Stimulated activated CD8-positive, alpha-beta memory T cell treated with anti-CD3 and anti-CD28 coated beads, Interleukin-7, amount 100 ng/mL, for 4 hours (primary cell): ENCODE data around the gene SLC7A5.
A peak's percentile ranks its signal among the peaks of the same experiment; 100 is the strongest.
"Not testable (repeated sequence)": the region's sequence is repeated elsewhere in the genome, so short reads cannot be mapped to it uniquely, and the experiment has no call there.

Experiments used
- DNase-seq, 2 donors: peaks; one replicate each; pipeline ENCODE4 v3.0.0-alpha.2; 2020; ENCODE audit warnings: low read depth in 2 of 2

SLC7A5 gene

GRCh38 chr16:87822108-87822970 is 47.0 kb downstream of the SLC7A5 start:
- DNase-seq = no peak

DNA sequence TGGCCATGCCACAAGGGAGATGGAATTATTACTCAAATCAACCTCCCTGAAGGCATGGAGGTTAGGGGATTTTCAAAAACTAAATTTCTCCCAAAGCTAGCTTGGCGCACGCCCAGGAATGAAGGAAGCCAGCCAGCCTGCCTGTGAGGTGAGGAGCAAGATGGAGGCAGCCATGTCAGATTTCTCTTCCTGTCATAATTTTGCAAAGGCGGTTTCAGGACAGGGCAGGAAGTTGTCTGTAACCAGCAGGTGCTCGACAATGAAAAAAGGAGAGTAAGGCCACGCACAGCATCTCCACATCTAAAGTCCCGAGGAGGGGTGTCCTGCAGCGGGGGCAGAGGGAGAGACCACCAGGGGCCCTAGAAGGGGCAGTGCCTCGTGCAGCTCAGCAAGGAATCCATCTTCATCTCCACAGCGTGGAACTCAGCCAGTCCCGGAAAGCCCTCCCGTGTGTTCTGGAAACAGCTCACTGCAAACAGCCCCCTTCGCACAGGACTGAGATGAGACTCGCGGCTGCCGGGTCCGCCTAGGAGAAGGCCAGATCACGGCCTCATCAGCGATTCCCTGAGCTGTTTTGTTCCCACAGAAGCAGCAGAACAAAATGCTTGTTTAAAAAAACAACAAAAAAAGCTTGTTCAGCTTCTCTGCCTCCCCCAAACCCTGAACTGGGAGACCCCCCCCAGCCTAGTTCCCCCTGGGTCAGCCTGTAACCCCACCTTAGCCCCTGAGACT is 47.8 kb downstream of the SLC7A5 start:
- no peak for DNase-seq

DNA sequence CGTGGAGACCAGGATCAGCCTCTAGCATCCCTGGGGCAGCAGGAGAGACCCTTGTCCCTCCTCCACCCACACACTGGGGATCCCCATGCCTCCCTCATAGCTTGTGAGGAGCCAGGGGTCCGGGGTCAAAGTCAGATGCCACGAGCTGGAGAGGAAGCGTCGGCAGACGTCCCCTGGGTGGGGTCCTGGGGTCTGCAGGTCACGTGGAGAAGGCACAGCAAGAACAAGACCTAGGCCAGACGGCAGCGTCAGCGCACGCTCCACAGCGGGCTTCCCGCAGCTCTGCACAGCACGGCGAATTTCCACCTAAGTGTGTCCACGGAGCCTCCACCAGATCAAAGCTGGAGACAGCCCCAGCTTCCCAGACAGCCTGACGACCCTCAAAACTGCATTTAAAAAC is 49.3 kb downstream of the SLC7A5 start:
- DNase-seq = no peak

- DNase-seq = no peak
These were observed 50.0 kb downstream of the SLC7A5 start for GRCh38 chr16:87819282-87819681.

- DNase-seq = no peak
These were observed 50.7 kb downstream of the SLC7A5 start for GRCh38 chr16:87818533-87819161.

GRCh38 chr16:87817910-87818309 is 51.4 kb downstream of the SLC7A5 start:
- DNase-seq = no peak

- DNase-seq = not testable (repeated sequence)
These were observed 51.9 kb downstream of the SLC7A5 start for GRCh38 chr16:87817370-87817769.

DNA sequence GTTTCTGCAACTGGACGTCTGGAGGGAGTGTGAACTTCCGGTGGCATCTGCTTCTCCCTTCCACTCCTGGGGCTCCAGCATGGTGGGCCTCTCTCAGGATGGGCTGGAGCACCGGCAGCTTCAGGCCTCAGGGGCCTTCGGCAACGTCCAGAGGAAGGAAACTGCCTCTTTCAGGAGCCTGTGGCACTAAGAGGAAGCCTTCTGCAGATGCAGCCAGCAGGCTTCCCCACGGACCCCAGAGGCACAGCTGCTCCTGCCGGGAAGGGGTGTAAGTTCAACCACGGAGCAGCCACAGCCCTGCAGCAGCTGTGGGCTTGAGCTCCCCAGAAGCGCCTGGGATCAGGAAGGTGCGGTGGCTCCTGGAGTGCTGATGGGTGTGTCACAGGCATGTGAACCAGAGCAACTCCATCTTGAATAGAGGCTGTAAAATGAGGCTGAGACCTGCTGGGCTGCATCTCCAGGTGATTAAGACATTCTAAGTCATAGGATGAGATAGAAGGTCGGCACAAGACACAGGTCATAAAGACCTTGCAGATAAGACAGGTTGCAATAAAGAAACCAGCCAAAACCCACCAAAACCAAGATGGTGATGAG is 52.7 kb downstream of the SLC7A5 start:
- DNase-seq = no peak

DNA sequence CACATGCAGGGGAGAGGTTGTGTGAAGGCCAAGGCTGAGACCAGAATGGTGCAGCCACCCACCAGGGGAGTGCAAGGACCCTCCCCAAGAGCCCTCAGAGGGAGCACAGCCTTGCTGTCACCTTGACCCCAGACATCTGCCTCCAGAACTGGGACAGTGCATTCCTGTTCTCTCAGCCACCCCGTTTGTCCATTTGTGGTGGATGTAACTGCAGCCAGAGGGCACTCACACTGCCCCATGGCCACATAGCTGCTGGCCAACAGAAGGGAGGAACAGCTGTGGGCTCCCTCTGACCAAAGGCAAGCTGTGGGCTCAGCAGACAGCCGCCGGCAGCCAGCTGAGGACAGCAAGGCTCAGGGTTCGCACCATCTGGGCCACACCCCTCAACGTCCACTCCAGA is 53.7 kb downstream of the SLC7A5 start:
- no peak for DNase-seq

GRCh38 chr16:87812200-87812656 is 57.1 kb downstream of the SLC7A5 start:
- DNase-seq = no peak

DNA sequence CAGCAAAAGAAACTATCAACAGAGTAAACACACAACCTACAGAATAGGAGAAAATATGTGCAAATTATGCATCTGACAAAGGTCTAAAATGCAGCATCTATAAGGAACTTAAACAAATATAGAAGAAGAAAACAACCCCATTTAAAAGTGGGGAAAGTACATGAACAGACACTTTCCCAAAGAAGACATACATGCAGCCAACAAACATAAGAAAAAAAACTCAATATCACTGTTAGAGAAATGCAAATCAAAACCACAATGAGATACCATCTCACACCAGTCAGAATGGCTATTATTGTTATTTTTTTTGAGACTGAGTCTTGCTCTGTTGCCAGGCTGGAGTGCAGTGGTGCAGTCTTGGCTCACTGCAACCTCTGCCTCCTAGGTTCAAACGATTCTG is 57.9 kb downstream of the SLC7A5 start:
- not testable (repeated sequence) for DNase-seq

DNA sequence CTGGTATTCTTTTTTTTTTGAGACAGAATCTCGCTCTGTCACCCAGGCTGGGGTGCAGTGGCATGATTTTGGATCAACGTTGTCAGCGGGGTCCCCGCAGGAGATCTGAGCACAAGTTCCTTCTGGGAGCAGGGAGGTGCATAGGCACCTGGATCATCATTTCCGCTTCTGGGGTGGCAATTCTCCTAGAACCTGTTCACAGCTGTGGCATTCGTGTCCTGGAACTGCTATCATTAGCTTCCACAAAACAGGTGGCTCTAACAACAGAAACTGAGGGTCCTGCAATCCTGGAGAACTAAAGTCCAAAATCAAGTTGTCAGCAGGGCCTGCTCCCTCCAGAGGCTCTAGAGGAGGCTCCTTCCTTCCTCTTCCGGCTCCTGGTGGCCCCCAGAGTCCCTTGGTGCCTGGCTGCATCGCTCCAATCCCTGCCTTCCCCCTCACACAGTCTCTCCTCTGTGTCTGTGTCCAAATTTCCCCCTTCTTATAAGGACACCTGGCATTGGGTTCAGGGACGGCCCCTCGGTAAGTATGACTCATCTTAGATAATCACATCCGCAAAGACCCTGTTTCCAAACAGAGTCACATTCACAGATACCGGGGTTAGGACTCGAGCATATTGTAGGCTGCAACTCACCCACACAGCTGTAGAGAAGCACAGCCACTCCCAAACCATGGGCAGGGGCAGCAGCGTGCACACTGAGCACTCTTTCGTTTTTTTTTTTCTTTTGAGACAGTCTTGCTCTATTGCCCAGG is 60.0 kb downstream of the SLC7A5 start:
- no peak for DNase-seq

- no peak for DNase-seq
These were observed 61.2 kb downstream of the SLC7A5 start for GRCh38 chr16:87808108-87808507.

DNA sequence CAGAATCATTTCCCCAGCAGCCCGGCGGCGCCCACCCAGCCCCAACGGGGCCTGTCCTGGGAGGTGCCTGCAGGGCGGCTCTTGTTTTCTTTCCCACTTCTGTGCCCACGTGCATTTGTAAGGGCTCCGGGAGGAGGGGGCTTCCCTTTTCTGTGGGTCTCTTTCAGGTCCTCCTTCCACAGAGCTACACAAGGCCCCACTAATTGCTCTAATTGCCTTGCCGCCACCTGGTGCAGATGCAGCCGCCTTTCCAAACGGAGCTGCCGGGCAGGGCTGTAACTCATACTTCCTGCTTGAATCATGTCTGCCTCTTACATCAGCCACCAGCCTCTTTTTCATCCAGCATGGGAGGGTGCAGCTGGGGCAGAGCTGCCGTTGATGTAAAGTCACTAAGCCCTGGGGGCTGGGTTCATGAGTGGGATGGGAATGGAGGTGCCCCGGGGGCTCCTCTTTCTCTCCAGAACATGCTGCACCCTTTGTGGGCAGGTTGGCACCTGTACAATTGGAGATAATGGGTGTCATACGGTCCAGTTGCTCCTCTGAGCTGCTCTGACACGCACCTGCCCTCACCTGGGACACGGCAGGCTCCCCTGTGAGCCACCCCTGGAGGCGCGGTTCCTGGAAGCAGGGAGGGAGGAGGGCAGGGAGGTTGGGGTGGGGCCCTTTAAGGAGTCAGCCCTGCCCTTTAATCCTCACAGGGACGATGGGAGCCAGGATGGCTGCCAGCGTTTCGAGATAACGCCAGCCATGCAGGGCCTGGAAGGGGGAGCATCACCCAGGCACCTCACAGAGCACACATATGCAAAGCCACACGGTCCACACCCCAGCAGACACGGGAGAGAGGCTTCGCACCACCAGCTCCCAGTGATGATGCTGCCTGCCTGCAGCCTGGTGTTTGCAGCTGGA is 62.4 kb downstream of the SLC7A5 start:
- DNase-seq = peak; percentile 43 to 56

- DNase-seq = no peak
These were observed 63.1 kb downstream of the SLC7A5 start for GRCh38 chr16:87806261-87806640.

- no peak for DNase-seq
These were observed 65.9 kb downstream of the SLC7A5 start for GRCh38 chr16:87803385-87803784.

GRCh38 chr16:87802670-87803069 is 66.6 kb downstream of the SLC7A5 start:
- no peak for DNase-seq

DNA sequence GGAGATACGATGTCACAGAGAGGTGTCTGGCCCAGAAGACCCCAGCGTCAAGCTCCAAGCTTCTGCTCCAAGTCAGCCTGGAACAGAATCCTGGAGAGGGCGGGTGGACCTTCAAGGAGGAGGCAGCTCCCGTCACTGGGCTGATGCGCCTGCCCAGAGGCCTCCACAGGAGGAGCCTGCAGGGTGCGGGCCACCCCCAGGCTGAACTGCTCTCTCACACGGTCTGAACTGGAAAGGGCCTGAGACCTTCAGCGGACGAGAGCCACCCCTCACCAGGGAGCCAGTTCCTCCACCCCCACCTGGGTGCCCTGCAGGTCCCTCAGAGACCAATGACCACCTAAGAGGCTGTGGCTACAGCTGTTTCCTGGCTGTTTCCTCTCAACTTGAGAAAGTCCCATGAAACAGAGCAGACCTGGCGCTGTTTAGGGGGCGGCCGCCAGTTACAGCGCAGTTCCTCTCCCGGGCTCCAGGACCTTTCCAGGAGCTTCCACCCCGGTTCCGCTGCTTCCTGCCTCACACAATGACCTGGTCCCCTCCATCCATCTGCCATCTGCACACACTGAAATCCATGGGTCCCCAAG is 67.5 kb downstream of the SLC7A5 start:
- no peak for DNase-seq

DNA sequence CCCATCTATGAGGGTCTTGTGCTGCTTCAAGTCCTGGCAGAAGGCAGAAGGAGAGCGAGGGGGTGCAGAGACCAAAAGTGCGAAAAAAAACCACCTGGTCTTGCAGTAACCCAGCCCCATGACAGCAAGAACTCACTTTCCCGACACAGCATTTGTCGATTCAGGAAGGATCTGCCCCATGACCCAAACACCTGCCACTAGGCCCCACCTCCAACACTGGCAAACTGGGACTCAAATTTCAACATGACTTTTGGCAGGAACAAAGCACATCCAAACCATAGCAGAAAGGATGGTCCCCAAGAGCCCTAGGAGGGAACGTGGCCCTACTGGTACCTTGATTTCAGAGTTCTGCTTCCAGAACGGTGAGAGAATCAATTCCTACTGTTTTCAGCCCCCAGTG is 68.8 kb downstream of the SLC7A5 start:
- no peak for DNase-seq

DNA sequence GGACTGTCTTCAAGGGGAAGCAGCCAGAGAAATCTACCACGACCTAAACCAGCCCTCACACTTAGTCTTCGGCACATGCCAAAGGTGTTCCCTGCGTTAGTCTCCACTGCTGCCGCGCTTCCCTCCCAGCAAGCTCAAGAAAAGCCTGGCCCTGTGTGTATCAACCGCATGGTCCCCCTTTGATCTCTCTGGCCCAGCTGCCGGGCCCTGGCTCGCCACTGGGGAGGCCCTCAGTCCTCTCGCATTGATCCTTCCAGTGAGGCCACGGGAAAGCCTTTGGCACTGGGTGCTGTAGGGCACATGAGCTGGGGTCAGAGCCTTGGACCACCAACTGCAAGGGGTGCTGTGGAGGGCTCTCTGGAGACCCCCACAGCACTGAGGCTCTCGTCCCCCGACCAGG is 74.0 kb downstream of the SLC7A5 start:
- DNase-seq = no peak
